Activated CD4-positive, alpha-beta T cell treated with anti-CD3 and anti-CD28 coated beads, Interleukin-10, Interleukin-2, amounts not matched to agents 100 ng/mL and 50 ng/mL, durations not matched to agents 16 hours and 8 hours (primary cell): Measurements from ENCODE around the gene MGA.
"Not testable (repeated sequence)": the region's sequence is repeated elsewhere in the genome, so short reads cannot be mapped to it uniquely, and the experiment has no call there.

ENCODE experiments used
- DNase-seq: peaks from one replicate; pipeline ENCODE4 v3.0.0-alpha.2; 2020

MGA gene

GRCh38 chr15:41727143-41727542, 66.9 kb downstream of the MGA start:
- DNase-seq, result no peak

GRCh38 chr15:41728061-41728460, 67.9 kb downstream of the MGA start:
- not testable (repeated sequence) for DNase-seq

GRCh38 chr15:41730543-41730942, 70.3 kb downstream of the MGA start:
- DNase-seq, result no peak

- no peak for DNase-seq
Measured at GRCh38 chr15:41732483-41732882, 72.3 kb downstream of the MGA start.

GRCh38 chr15:41734079-41734478, 73.9 kb downstream of the MGA start:
- no peak for DNase-seq

- no peak for DNase-seq
Measured at GRCh38 chr15:41735046-41735445, 74.8 kb downstream of the MGA start.

- DNase-seq, result not testable (repeated sequence)
Measured at GRCh38 chr15:41735492-41735891, 75.3 kb downstream of the MGA start.

GRCh38 chr15:41746802-41747201, 86.6 kb downstream of the MGA start:
- DNase-seq, result no peak

GRCh38 chr15:41756198-41756597, 96.0 kb downstream of the MGA start:
- DNase-seq, result no peak

GRCh38 chr15:41772720-41773331, 112.6 kb downstream of the MGA start:
- DNase-seq, result peak; percentile 77

GRCh38 chr15:41773332-41773728, 113.1 kb downstream of the MGA start:
- no peak for DNase-seq

GRCh38 chr15:41773729-41774061, 113.5 kb downstream of the MGA start:
- no peak for DNase-seq

GRCh38 chr15:41774062-41774881, 114.1 kb downstream of the MGA start, which contains the start of gene MAPKBP1:
TSS of gene MAPKBP1 (plus strand) at chr15:41774484. CDS start at chr15:41775276, 792 bp downstream.
- DNase-seq, result peak; percentile 99

- no peak for DNase-seq
Measured at GRCh38 chr15:41774882-41775417, 114.7 kb downstream of the MGA start.

- DNase-seq, result no peak
Measured at GRCh38 chr15:41775651-41776050, 115.4 kb downstream of the MGA start.

GRCh38 chr15:41777421-41777973, 117.3 kb downstream of the MGA start:
- DNase-seq, result no peak

GRCh38 chr15:41778521-41778920, 118.3 kb downstream of the MGA start:
- no peak for DNase-seq

GRCh38 chr15:41779662-41780157, 119.5 kb downstream of the MGA start:
- no peak for DNase-seq

- DNase-seq, result no peak
Measured at GRCh38 chr15:41780266-41780665, 120.1 kb downstream of the MGA start.

GRCh38 chr15:41780727-41781126, 120.5 kb downstream of the MGA start:
- DNase-seq, result no peak

GRCh38 chr15:41782371-41783282, 122.4 kb downstream of the MGA start:
- no peak for DNase-seq

- no peak for DNase-seq
Measured at GRCh38 chr15:41783296-41783695, 123.1 kb downstream of the MGA start.

GRCh38 chr15:41788262-41788661, 128.1 kb downstream of the MGA start:
- no peak for DNase-seq
